ENCODE results near the gene PHF13.

DNA sequence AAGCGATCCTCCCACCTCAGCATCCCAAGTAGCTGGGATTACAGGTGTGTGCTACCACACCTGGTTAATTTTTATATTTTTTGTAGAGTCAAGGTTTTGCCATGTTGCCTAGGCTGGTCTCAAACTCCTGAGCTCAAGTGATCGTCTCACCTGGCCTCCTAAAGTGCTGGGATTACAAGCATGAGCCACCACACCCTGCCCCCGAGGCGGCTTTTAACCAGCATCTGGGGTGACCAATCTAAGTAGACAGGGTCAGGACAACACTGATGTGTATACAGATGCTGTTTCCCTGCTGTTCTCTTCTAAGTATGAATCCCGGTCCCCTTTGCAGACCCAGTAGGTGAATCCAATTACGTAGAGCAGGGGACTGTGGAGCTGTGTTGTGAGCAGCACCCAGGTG, 35.0 kb downstream of the PHF13 start:
- TF ChIP-seq CTCF (IDR thresholded peaks at IDR 0.05) (no peak), POLR2AphosphoS5 (IDR thresholded peaks at IDR 0.05) (no peak), POLR2A (IDR thresholded peaks at IDR 0.05) (no peak)

Measured in breast epithelium (tissue), 3 donors.